Lower leg skin (tissue), 3 donors: ENCODE data around the gene BCL2.

Source experiments
- POLR2A ChIP-seq, 2 donors: fragments of 450-650 bp; IDR thresholded peaks; one replicate each; pipeline ENCODE4 v1.6.1; 2016 to 2017; ENCODE audit warnings: antibody characterized with exemption in 2 of 2, mild to moderate bottlenecking in 1 of 2, moderate library complexity in 1 of 2
- TF ChIP-seq, protein P1 (sequence below), 3 donors: fragments of 450-650 bp; IDR thresholded peaks; one replicate each; pipeline ENCODE4 v1.5.1; 2016; ENCODE audit warnings: antibody characterized with exemption in 3 of 3, mild to moderate bottlenecking in 3 of 3, moderate library complexity in 2 of 3

GRCh38 chr18:63187223-63187574 is 132.4 kb downstream of the BCL2 start:
- TF ChIP-seq, protein P1, sequence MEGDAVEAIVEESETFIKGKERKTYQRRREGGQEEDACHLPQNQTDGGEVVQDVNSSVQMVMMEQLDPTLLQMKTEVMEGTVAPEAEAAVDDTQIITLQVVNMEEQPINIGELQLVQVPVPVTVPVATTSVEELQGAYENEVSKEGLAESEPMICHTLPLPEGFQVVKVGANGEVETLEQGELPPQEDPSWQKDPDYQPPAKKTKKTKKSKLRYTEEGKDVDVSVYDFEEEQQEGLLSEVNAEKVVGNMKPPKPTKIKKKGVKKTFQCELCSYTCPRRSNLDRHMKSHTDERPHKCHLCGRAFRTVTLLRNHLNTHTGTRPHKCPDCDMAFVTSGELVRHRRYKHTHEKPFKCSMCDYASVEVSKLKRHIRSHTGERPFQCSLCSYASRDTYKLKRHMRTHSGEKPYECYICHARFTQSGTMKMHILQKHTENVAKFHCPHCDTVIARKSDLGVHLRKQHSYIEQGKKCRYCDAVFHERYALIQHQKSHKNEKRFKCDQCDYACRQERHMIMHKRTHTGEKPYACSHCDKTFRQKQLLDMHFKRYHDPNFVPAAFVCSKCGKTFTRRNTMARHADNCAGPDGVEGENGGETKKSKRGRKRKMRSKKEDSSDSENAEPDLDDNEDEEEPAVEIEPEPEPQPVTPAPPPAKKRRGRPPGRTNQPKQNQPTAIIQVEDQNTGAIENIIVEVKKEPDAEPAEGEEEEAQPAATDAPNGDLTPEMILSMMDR (IDR thresholded peaks at IDR 0.05), result no peak
- TF ChIP-seq POLR2A (IDR thresholded peaks at IDR 0.05), result no peak
